Measurements from ENCODE around the gene SOX6.
"Not testable (repeated sequence)": the region's sequence is repeated elsewhere in the genome, so short reads cannot be mapped to it uniquely, and the experiment has no call there.

Gene SOX6

DNA sequence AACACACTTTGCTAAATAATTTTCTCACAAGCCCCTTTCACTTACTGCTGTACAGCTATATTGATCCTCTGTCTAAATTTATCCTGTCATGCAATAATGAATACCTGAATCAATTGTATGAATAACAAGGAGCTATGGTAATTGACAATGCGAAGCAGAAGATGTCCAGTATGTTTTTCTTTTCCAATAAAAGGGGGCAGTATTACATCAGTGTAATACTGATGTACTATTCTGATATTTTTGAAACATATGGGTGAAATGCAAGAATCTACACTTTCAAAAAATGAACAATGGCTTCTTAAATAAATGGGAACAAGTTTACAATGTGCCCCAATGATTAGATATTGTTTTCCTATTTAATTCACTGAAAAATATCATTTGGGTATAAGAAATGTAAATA lies 315.1 kb downstream of the SOX6 start:
- DNase-seq (ENCODE audit: low read depth in 2 of 2): no peak

DNA sequence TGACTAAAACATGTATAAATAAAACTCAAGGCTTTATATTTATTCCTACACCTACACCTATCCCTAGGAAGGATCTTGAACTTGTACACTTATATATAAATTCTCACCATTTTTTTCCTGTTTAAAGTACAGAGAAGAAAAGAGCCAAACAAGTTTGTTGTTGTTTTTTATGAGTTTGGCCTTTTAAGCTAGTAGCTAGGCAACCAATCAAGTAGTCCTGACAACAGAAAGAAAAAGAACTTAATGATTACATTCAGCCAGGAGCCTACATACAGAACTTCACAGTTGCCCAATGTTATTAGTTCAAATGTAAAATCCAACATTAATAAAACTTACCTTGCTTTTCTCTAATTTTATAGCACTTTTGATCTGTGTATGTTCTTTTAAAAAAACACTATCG lies 316.2 kb downstream of the SOX6 start:
- DNase-seq (ENCODE audit: low read depth in 2 of 2): no peak

DNA sequence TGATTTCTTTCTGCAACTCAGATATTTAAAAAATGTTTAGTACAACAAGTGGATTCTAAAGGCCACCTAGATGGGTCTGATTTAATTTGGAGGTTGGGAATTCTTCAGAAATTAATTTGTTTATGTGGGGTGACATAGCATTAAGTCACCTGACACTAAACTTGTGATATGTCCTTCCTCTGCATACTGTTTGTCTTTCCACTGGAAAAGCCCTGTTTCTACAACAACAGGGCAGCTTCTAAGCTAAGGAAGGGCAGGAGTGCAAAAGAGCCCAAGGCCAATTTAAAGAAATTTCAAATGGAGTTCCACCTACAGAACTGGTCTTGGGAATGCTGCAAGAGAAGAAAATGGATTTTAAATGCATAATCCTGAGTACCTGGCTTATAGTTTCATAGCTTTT lies 319.2 kb downstream of the SOX6 start:
- no peak for DNase-seq (ENCODE audit: low read depth in 2 of 2)

DNA sequence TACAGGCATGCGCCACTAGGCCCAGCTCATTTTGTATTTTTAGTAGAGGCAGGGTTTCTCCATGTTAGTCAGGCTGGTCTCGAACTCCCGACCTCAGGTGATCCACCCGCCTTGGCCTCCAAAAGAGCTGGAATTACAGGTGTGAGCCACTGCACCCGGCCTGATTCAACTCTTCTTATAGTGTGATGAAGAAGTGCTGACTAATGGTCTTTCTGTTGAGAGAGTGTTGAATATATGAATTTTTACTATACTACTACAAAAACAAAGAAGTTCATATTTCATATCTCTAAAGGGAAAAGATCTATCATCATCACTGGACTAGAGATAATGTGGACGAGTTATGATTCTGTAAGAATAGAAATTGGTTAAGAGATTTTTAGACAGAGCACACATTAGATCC lies 320.1 kb downstream of the SOX6 start:
- DNase-seq (ENCODE audit: low read depth in 2 of 2): no peak

DNA sequence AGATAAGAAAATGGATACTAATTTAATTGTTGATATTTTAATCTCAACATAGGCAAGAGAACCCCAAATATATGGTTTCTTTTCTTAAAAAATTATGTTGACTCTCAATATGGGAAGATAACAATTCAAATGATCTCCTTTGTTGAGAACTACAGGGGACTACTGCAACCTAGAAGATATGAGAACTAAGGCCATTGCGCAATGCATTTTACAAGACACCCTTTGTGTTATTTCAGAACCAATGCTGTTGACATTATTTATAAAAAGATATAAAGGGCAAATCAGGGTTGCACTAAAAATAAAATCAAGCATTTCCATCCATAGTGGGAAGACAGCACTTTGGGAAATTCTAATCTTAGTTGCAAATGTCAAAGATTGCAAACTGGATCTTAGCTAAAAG lies 322.3 kb downstream of the SOX6 start:
- no peak for DNase-seq (ENCODE audit: low read depth in 2 of 2)

DNA sequence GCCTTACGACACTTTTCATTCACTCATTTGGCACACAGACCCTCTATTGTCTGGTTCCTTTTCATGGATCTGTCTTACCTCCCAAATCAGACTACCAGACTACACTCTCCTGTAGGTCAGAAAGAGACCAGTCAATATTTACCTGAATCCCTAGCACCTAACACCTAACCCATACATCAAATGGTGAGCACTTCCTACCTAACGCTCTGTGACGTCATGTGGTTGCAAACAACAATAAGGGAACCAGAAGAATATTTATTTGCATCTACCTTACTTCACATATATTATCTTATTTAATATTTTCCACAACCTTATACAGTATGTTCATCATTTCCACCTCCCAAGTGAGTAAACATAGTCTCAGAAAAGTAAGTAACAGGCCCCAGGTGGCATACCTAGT lies 323.4 kb downstream of the SOX6 start:
- DNase-seq (ENCODE audit: low read depth in 2 of 2): no peak

DNA sequence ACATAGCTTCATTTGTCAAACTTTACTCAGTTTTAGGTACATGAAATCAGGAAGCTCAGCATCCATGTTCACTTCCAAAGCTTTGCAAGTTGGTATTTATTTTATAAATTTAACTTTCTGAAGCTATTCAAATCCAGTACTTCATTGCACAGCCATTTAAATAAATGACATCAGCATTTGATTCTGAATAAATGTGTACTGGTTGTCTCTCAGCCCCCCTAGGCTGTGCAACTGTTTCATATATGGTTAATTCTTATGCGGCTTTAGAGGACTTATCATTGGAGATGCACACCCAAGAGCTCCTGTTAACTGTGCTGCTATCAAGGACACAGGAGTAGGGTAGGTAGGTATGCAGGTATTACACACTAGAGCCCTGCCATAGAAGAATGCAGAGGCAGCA lies 325.1 kb downstream of the SOX6 start:
- DNase-seq (ENCODE audit: low read depth in 2 of 2): no peak

DNA sequence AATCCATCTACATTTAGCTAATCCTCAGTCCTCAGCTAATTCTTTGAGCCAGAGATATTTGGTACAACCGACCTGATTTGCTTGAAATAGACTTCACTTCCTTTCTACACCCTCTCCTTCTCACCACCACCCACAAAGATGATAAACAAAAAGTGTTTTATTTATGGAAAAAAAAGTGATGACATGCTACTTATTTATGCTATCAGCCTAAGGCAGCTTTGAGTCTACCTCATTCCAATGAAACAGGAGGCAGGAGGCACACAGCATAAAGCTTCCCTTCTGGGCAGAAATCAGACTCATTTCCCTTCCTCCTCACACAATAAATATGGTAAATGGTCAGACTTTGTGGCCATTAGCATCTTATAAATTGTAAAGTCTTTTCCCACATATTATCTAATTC lies 325.7 kb downstream of the SOX6 start:
- no peak for DNase-seq (ENCODE audit: low read depth in 2 of 2)

DNA sequence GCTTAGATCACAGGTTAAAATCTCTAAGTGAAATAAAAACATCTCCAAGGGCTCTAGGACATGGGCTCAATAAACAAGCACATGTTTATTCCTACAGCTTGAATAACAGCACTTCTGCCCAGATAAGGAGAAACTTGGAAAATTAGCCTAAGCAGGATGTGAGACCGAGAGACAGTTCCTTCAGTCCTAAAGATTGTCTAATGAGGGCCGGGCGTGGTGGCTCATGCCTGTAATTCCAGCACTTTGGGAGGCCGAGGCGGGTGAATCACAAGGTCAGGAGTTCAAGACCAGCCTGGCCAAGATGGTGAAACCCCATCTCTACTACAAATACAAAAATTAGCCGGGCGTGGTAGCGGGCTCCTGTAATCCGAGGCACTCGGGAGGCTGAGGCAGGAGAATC lies 327.2 kb downstream of the SOX6 start:
- DNase-seq (ENCODE audit: low read depth in 2 of 2): not testable (repeated sequence)

DNA sequence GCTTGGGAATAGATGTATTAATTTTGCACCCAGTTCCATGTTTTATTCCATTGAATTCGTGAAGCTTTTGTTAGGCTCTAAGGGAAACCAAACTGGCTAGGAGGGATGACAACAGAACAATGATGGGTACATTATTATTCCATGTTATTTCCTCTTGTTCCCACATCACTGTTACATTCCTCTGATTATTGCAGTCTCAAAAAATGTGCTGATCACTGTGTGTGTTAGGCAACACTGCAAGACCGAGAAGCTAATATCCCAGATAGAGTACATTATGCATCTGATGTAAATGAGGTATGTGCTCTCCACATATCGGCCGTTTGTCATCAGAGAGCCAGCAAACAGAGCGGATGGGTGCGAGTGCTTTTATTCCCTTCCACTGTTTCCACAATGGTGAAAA lies 327.9 kb downstream of the SOX6 start:
- DNase-seq (ENCODE audit: low read depth in 2 of 2): no peak

DNA sequence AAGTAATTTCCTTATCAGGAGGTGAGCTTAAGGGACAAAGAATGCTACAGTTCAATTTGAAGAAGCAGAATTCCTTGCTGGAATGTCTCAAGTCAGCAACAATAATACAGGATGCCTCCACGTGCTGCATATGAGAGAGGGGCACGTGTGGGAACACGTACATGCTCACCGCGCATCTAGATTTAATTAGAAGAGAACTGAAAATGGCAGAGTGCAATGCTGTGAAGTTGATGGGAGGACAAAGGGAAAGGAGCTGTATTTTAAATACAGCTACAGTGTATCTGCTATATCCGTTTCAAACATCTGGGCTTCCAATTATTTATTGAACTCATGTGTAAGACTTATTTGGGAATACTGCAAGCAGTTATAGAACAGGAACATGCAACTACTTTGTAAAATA lies 328.7 kb downstream of the SOX6 start:
- DNase-seq (ENCODE audit: low read depth in 2 of 2): no peak

DNA sequence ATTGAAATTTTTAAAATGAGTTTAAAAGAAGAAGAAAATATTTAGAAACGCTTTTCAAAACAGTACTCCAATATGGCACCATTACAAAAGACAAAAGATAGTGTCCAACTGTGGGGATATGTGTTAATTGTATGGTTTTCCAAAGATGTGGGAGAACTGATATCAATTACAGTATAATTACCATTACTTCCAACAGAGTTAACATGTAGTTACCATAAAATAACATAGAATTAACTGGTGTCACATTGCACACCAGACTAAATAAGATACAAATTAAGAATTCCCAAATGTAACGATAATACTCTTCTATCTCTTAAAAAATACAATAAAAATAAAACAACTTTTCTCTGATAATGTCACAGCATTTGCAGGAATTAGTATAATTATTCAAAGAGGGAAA lies 329.5 kb downstream of the SOX6 start:
- DNase-seq (ENCODE audit: low read depth in 2 of 2): no peak

DNA sequence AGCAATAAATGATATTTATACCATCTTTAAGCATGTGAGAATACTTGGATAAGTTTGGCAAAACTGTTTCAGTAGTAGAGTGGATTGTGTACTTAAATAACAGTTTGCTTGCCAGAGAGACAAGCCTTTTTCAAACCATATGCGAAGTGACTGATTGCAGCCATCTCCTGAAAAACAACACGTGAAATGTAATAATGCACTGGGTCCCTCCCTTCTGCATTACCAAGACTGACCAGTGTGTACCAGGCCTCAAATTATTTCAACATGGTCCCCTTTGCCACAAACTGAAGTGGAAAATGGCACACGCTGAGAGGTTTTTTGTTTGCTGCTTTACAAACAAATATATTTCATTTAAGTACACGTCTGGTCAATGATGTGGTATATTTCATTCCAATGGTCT lies 337.4 kb downstream of the SOX6 start:
- no peak for DNase-seq (ENCODE audit: low read depth in 2 of 2)

DNA sequence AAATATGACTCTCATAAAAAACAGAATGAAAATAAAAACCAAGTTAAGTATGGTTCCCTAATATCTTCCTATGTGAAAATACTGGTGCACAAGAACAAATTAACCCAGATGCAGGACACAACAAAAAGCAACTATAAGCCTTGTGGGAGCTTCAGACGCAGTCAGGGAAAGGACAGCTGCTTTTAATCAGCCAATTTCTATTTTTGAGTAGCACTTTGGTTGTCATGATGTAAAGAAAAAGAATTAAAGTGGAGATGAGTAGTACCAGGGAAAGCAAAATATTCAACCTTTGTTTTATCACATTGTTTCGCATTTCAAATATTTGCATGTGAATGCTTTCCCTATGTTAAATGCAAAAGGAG lies 339.9 kb downstream of the SOX6 start:
- no peak for DNase-seq (ENCODE audit: low read depth in 2 of 2)

DNA sequence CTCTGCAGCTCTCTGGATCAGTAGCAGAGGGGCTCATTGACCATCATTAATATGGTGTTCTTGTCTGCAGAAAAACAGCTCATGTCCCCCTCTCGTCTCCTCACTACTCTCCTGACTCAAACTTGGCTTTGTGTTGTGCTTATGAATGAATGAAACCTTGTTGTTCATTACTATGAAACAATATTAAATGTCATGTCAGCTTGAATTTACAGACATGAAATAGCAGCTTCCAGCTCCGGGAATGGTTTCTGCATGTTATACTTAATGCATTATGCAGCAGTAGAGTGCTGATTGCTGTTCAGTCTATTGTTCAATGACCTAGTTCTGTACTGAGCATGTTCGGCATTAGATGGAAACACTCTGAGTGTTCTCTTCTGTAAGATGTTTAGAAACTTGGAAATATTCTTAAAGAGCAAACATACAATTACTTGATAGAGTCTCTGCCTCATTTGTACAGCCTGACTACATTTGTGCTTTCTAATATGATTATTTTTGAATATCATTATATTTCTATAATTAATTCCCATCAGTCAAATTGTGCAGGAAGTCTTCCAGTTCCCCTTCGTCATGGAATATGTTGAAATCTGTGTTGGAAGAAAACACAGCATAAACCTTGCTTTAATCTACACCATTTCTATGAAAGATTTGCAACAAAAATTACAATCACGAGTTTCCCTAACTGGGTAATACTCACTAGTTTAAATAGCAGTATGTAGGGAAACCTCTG lies 340.4 kb downstream of the SOX6 start:
- no peak for DNase-seq (ENCODE audit: low read depth in 2 of 2)

DNA sequence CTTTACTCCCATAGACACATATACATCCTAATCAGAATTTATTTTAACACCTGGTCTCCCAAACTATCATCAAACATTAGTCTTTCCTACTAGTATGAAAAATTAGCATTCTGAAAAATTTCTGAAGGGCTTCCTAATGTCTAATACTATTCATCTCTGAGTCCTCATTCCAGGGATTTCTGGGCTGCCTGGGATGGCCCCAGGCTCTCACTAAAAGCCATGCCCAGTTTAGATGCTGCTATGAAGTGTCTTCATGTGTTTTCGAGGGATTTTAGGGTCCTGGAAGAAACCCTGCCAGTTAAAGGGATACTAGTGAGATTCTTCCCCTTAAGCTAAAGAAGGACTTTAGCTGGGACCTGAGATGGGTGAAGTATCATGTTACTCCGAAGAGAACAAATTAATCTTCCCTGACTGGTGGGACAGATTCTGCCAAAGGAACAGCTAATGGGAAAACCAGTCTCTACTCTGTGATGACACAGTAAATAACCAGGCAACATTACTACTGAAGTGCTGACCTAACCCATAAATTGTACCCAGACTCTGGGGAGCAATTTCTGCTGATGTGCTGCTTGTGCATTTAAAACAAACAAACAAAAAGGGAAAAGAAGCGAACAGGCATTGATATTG lies 342.6 kb downstream of the SOX6 start:
- no peak for DNase-seq (ENCODE audit: low read depth in 2 of 2)

DNA sequence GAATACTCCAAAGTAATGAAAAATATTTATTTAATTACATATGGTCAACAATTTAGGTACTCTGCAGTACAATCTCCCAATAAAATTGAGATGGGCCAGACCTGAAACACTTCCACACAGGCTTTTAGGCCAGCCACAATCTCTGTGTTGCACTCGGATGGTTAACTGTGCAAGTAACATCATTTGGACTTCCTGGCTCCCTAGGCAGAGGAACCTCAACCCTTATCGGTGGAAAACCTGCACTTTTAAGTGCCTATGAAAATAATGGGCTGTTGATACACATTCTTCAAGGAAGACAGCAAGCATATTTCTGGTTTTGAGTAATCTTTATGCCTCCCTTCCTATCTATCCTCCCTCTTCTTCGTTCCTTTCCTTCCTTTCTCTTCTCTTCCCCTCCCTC lies 343.1 kb downstream of the SOX6 start:
- no peak for DNase-seq (ENCODE audit: low read depth in 2 of 2)

DNA sequence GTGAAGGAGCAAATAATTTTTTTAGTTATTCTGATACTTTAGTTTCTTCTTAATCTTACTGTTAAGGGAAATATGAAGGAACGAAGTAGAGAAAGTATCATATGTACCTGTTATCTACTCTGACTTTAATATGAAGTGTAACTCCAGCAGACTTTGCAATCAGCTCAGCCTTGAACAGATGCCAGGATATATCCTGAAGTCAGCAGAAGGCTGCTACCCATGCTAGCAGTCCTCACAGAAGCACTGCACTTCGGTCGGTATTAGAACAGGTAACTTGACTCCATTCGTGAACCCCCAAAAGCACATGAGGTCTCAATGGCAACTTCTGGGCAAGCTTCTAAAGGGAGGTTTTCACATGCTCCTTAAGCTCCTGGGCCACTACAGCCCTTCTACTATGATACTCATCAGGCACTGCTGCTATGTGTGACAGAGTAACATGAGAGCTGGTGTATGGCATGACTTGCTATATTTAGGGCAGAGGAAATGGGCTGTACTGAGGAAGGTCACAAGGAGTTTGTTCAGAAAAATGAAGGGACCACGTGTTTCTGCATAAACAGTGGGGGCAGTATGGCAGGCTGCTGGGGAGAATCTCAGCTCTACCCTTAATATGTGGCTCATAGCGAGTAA lies 344.1 kb downstream of the SOX6 start:
- DNase-seq (ENCODE audit: low read depth in 2 of 2): no peak

DNA sequence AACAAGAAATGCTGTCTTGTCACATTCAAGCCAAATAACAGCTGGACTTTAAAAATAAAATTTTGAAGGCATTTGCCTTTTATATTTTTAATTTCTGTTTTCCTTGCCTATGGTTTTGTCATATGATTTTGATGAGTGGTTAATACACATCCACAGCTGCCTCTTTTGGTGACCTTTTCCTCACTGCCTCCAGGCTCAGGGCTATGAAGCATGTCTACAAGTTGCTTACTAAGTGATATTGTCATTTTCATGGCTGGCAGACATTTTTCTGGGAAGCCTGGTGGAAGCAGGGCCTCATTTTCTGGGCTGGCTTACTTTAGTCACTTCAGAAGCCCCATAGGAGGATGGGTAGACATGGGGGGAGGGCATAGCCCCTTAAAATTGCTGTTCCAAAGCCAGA lies 344.9 kb downstream of the SOX6 start:
- no peak for DNase-seq (ENCODE audit: low read depth in 2 of 2)

DNA sequence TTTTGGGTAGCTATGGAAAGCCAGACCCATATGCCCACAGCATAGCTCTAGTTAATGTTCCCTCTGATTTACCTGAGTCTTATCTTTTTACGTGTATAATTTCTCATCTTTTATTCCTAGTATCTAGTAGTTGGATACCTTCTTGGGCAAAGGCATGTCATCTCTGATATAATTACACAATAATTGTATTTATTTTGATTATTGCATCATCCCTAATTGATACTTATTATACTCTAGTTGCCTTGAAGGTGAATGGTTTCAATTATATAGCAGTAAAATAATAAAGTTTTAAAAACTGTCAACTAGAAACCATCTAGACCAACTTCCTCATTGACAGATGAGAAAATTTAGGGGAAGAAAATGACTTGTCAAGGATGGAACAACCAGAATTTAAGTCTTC lies 347.3 kb downstream of the SOX6 start:
- DNase-seq (ENCODE audit: low read depth in 2 of 2): no peak

DNA sequence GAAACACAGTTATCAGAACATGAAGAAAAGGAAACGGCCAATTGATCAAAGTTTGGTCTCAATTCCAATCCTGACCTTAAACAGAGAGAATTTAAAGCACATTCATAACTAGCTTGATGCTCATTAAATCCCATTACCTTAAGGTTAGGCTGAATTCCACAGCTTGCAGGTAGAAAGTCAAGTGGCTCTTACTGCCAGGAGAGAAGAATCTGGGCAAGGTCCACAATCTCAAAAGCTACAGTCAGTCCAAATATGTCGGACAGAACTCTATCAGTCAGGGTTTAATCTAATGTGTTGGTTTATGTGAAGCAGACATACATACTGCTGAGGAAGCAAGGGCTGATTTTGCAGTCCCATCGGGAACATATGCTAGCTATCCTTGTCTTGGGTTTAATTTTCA lies 348.8 kb downstream of the SOX6 start:
- DNase-seq (ENCODE audit: low read depth in 2 of 2): no peak

DNA sequence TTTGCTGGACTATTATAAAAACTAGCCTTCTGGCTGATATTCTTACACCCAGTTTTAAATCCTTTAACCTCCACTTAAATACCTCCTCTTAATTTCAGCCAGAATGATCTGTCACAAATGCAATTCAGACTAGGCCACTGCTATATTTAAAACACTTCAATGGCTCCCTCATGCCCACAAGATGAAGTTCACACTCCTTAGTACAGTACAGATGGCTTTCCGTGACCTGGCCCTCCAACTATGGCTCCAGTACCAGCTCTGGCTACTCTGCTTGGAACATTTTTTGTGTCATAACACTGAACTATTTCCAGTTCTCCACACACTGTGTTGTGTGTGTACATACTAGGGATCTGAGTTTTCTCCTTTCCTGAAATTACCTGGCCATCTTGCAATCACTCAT lies 353.4 kb downstream of the SOX6 start:
- DNase-seq (ENCODE audit: low read depth in 2 of 2): no peak

DNA sequence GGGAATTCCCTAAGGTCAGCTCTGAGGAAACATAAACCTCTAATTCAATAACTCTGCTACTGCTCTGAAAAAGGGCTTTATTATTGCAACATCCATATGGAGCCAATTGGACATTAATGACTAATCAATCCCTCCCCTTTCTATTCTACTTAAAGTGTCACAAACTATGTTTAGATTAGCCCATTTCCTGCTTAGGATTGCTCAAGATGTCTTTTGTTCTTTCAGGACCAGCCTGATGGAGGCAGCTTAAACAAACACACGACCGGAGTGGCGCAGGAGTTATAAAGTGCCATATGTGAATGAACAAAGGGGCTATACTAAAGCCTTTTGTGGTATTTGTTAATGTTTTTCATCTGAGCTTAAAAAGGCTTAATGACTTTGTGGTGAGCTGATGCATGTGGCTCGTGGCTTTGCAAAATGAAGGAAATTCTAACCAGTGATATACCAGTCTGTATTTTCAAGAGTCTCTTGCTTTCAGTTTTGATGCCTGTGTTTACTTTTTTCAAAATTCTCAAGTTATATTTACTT lies 354.4 kb downstream of the SOX6 start:
- DNase-seq (ENCODE audit: low read depth in 2 of 2): no peak
